HepG2 (cell line): Measurements from ENCODE around the gene ZBTB32. TPM values are rescaled to one million over a fixed set of nuclear protein-coding genes. Genes with fewer than 3 reads are reported as not detected.

Source experiments
- AHR ChIP-seq: IDR thresholded peaks from 2 replicates; pipeline ENCODE4 v1.6.1; 2018; ENCODE audit warnings: missing genetic modification reagents, missing compliant biosample characterization
- ARID4A ChIP-seq: sonication (generic); formaldehyde crosslinking; IDR thresholded peaks from 2 replicates; pipeline ENCODE4 v1.5.0; 2020; ENCODE audit warnings: mild to moderate bottlenecking, missing genetic modification reagents, borderline replicate concordance
- CREBL2 ChIP-seq: sonication (generic); formaldehyde crosslinking; IDR thresholded peaks from 2 replicates; pipeline ENCODE4 v1.8.1; 2023; ENCODE audit warnings: missing genetic modification reagents, mild to moderate bottlenecking, borderline replicate concordance
- FOXA1 ChIP-seq, 2 experiments: fragments of 450-650 bp in 1 of 2; sonication (generic) in 1 of 2; formaldehyde crosslinking in 1 of 2; IDR thresholded peaks; 2 replicates each; pipeline versions ENCODE4 v1.4.0 to v1.6.1; 2016 to 2020; ENCODE audit warnings: missing genetic modification reagents in 1 of 2
- FOXK2 ChIP-seq: fragments of 450-650 bp; IDR thresholded peaks from 2 replicates; pipeline ENCODE4 v1.6.1; 2016
- GLI4 ChIP-seq: sonication (generic); formaldehyde crosslinking; IDR thresholded peaks from 2 replicates; pipeline ENCODE4 v1.5.1; 2020; ENCODE audit warnings: missing genetic modification reagents, mild to moderate bottlenecking, moderate library complexity, borderline replicate concordance
- GTF3A ChIP-seq: sonication (generic); formaldehyde crosslinking; conservative IDR thresholded peaks from 2 replicates; pipeline ENCODE4 v1.4.0; 2020; ENCODE audit warnings: mild to moderate bottlenecking, missing genetic modification reagents
- MAX ChIP-seq: IDR thresholded peaks from 2 replicates; pipeline ENCODE4 v1.6.1; 2012; ENCODE audit warnings: inconsistent platforms
- NFATC3 ChIP-seq: sonication (generic); formaldehyde crosslinking; IDR thresholded peaks from 2 replicates; pipeline ENCODE4 v1.5.1; 2020; ENCODE audit warnings: mild to moderate bottlenecking, missing genetic modification reagents
- NRL ChIP-seq: sonication (generic); formaldehyde crosslinking; IDR thresholded peaks from 2 replicates; pipeline ENCODE4 v1.5.0; 2020; ENCODE audit warnings: missing genetic modification reagents, mild to moderate bottlenecking, moderate library complexity, borderline replicate concordance
- PAF1 ChIP-seq: IDR thresholded peaks from 2 replicates; pipeline ENCODE4 v1.6.1; 2016; ENCODE audit warnings: missing genetic modification reagents, missing compliant biosample characterization
- PHB2 ChIP-seq: fragments of 450-650 bp; IDR thresholded peaks from 2 replicates; pipeline ENCODE4 v1.6.1; 2018; ENCODE audit not compliant: partially characterized antibody
- POLR2G ChIP-seq: fragments of 200-400 bp; formaldehyde crosslinking; IDR thresholded peaks from 2 replicates; pipeline ENCODE4 v1.6.1; 2018; ENCODE audit warnings: mild to moderate bottlenecking, low read depth, low read length, moderate library complexity
- STAG1 ChIP-seq: sonication (generic); formaldehyde crosslinking; IDR thresholded peaks from 2 replicates; pipeline ENCODE4 v1.4.0; 2020; ENCODE audit warnings: missing genetic modification reagents
- TFDP2 ChIP-seq: sonication (generic); formaldehyde crosslinking; IDR thresholded peaks from 2 replicates; pipeline ENCODE4 v1.4.0; 2020; ENCODE audit warnings: missing genetic modification reagents
- ZBTB7B ChIP-seq: sonication (generic); formaldehyde crosslinking; IDR thresholded peaks from 2 replicates; pipeline ENCODE4 v1.4.0; 2020; ENCODE audit warnings: missing genetic modification reagents
- ZKSCAN1 ChIP-seq: fragments of 150-350 bp; IDR thresholded peaks from 2 replicates; pipeline ENCODE4 v1.6.1; 2014; ENCODE audit warnings: low read length
- ZNF496 ChIP-seq: sonication (generic); formaldehyde crosslinking; IDR thresholded peaks from 2 replicates; pipeline ENCODE4 v1.8.1; 2023; ENCODE audit warnings: mild to moderate bottlenecking, moderate library complexity, missing genetic modification reagents; ENCODE audit not compliant: insufficient replicate concordance
- ZNF703 ChIP-seq: sonication (generic); formaldehyde crosslinking; IDR thresholded peaks from 2 replicates; pipeline ENCODE4 v1.5.1; 2020; ENCODE audit warnings: missing genetic modification reagents, mild to moderate bottlenecking, moderate library complexity, borderline replicate concordance
- ZNF768 ChIP-seq: sonication (generic); formaldehyde crosslinking; IDR thresholded peaks from 2 replicates; pipeline ENCODE4 v1.4.0; 2020; ENCODE audit warnings: missing genetic modification reagents
- ZNF790 ChIP-seq: sonication (generic); formaldehyde crosslinking; IDR thresholded peaks from 2 replicates; pipeline ENCODE4 v1.8.0; 2022; ENCODE audit warnings: missing genetic modification reagents, mild to moderate bottlenecking, borderline replicate concordance
- ZUFSP ChIP-seq: sonication (generic); formaldehyde crosslinking; IDR thresholded peaks from 2 replicates; pipeline ENCODE4 v1.9.0; 2021; ENCODE audit warnings: missing genetic modification reagents, mild to moderate bottlenecking, borderline replicate concordance
- ZZZ3 ChIP-seq: sonication (generic); formaldehyde crosslinking; IDR thresholded peaks from 2 replicates; pipeline ENCODE4 v1.4.0; 2020; ENCODE audit warnings: missing genetic modification reagents, mild to moderate bottlenecking, borderline replicate concordance
- polyA plus RNA-seq, 8 experiments: library from polyadenylated mRNA; depleted of rRNA in 3 of 8; stranded (reverse) in 7 of 8; unstranded in 1 of 8; fragments of >200 nt; fragmentation: Illumina TruSeq in 4 of 8; extraction: Trizol in 4 of 8; gene quantifications; 2 replicates each; pipeline versions ENCODE4 v1.2.1 to v1.2.3, GENCODE V29; 2011 to 2016; ENCODE audit warnings: low read depth in 4 of 8, missing spikeins in 1 of 8, mixed read lengths in 1 of 8; ENCODE audit not compliant: insufficient read depth in 1 of 8
- total RNA-seq, 5 experiments: library from RNA; depleted of rRNA; stranded (reverse); fragments of >200 nt; fragmentation: Illumina TruSeq; extraction: Trizol; gene quantifications; 2 replicates each; pipeline ENCODE4 v1.2.3, GENCODE V29; 2016; ENCODE audit warnings: low read depth in 1 of 5

ZBTB32 gene
- total and polyA plus RNA-seq, 2 of the 13 experiments (the other 11 are each of a cell fraction or from before 2014, with no cell fraction given): not detected

- TF ChIP-seq ZUFSP (CRISPR knock-in tag): no peak
- TF ChIP-seq TFDP2 (CRISPR knock-in tag): peak; percentile 91
- TF ChIP-seq PHB2: no peak
- TF ChIP-seq ZNF790 (CRISPR knock-in tag): no peak
- TF ChIP-seq GLI4 (CRISPR knock-in tag): peak; percentile 62; the same call in 1 of the 2 replicates
- no peak for TF ChIP-seq STAG1
- no peak for TF ChIP-seq FOXK2
- TF ChIP-seq FOXA1 (IDR thresholded peaks at IDR 0.05): no peak
- no peak for TF ChIP-seq FOXA1 (CRISPR knock-in tag; IDR thresholded peaks at IDR 0.05)
- TF ChIP-seq ZZZ3: no peak
- TF ChIP-seq POLR2G: peak; percentile 66
- TF ChIP-seq ZNF496: no peak
- TF ChIP-seq AHR (CRISPR knock-in tag): peak; percentile 42
- TF ChIP-seq ZKSCAN1: no peak
- TF ChIP-seq NFATC3: no peak
- TF ChIP-seq ZNF768 (CRISPR knock-in tag): peak; percentile 45; the same call in 1 of the 2 replicates
- 0 out of 2 replicates have a peak, but pooled peaks have one; percentile 36 for TF ChIP-seq ARID4A (CRISPR knock-in tag)
- TF ChIP-seq ZNF703 (CRISPR knock-in tag): no peak
- TF ChIP-seq NRL (CRISPR knock-in tag): peak; percentile 46
- no peak for TF ChIP-seq PAF1 (CRISPR knock-in tag)
- peak; percentile 92 for TF ChIP-seq MAX
- peak; percentile 83; the same call in 1 of the 2 replicates for TF ChIP-seq CREBL2 (CRISPR knock-in tag)
- TF ChIP-seq GTF3A (CRISPR knock-in tag): no peak
- TF ChIP-seq ZBTB7B (CRISPR knock-in tag): no peak
Measured at GRCh38 chr19:35715981-35716800, 11.8 kb downstream of the ZBTB32 start (continued).
